Globus pallidus (tissue), 1 donor: ENCODE data around the gene ZNF148.

Experiments
- DNase-seq: peaks from one replicate; pipeline ENCODE4 v3.0.0-alpha.2; 2015; ENCODE audit warnings: low spot score

Gene ZNF148

DNA sequence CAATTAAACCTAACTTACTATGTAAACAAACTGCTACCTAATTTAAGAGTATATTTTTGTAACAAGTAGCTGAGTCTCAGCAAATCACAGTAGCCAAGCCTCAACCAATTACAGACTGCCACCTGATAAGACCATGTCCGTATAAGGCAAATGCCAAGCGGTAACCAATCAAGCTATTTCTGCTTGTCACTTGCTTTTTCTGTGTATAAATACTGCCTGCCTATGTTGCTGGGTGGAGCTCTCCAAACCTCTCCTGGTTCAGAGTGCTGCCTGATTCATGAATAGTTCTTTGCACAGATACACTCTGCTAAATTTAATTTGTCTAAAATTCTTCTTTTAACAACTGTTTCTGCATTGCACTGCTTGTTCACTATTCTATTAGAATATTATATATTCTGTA, 42.6 kb downstream of the ZNF148 start:
- DNase-seq, result no peak

DNA sequence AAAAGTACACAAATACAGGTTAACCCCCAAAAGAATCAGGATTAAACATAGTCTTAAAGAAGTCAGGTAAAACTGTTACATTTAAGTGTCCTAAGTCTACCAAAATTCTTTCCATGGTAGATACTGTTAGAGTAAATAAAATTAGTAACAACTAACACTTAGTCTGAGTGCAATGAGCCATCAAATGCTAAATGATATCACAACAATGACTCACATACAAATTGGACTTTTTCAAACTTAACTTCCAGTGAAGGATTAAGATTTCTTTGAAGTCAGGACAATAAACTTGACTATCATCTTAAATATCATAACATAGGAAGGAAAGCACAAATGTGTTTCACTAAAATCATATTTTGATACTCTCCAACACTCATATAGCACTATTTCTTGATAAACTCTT, 43.9 kb downstream of the ZNF148 start:
- no peak for DNase-seq

DNA sequence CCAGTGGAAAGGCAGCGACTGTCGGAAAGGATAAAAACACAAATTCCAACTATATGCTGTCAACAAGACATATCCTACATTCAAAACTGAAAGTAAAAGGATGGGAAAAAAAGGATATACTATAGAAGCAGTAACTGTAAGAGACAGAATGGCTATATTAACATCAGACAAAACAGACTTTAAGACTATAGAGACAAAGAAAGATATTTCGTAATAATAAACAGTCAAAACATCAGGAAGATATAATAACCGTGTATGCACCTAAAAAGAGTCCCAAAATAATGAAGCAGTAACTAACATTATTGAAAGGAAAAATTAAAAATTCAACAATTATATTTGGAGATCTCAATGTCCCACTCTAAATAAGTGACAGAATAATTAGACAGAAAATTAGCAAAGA, 48.2 kb downstream of the ZNF148 start:
- DNase-seq, result no peak

DNA sequence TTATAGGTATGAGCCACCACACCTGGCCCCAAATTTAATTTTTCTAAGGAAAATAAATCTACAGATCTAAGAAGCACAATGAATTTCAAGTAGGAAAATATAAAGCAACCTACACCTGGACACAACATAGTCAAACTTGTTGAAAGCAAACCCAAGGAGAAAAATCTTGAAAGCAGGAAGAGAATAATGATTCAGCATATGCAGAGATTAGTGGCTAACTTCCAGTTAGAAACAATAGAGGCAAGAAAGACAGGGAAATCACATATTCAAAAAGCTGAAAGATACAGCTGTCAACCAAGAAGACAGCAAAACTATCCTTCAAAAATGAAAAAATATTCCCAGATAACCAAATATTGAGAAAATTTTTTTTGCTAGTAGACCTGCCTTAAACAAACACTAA, 49.4 kb downstream of the ZNF148 start:
- no peak for DNase-seq

DNA sequence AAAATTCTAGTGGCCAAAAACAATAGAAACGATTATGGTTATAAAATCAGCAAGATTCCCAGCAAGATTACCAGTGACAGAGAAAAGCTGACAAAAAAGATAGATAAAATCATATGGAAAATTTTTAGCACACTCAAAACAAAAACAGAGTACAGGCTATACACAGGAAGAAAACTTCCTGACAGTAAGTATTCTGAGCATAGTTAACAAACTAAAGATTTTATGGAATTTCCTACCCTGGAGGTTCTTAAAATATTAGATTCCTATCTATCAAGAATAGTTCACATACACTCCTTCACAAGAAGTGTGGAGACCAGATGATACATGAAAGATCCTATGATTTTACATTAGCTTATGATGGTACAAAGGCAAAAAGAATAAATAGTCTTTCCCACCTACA, 50.8 kb downstream of the ZNF148 start:
- DNase-seq, result no peak

DNA sequence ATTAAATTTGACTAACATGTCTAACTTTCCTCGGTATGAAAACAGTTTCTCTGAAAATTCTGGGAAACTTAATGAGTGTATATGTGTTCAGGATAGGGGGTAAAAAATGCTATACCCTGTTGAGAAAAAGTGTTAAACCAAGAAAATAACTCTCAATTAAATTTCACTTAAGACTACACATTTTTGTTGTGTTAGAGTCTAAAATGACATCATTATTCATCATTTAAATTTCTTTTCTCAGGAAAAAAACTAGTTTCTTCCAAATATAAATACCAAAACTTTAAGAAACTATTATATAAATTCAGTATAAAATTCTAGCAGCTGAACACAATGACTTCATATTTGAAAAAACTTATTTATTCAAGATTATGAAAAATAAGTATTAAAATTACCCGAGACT, 52.2 kb downstream of the ZNF148 start:
- DNase-seq, result no peak

DNA sequence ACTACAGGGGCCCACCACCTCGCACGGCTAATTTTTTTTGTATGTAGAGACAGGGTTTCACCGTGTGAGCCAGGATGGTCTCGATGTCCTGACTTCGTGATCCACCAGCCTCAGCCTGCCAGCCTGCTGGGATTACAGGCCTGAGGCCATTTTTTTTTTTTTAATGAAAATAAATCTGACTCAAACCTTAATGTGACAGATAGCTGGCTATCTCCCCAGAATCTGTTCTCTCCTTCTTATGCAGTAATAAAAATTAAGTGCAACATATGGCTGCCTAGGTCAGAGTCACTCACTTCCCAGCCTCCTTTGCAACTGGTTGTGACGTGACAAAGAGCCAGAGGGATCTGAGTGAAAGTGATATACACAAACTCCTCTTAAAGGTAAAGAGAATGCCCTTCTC, 53.0 kb downstream of the ZNF148 start:
- no peak for DNase-seq

DNA sequence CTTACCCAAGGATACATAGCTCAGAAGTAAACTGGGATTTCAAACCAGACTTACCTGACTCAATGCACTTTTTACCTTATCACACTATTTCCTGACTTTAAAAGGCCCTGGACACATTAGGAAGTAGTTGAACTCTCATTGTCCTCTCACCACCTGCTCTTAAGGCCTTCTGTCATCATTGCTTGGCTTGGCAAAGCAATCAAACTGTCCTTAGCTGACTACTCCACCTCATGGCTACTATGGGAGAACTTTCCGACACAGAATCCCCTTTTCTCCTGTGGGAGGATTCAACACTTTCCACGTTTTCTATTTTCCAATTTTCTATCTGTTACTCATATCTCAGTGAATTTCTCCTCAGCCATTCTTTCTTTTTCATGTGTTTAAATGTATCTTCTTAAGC, 55.4 kb downstream of the ZNF148 start:
- DNase-seq, result no peak

DNA sequence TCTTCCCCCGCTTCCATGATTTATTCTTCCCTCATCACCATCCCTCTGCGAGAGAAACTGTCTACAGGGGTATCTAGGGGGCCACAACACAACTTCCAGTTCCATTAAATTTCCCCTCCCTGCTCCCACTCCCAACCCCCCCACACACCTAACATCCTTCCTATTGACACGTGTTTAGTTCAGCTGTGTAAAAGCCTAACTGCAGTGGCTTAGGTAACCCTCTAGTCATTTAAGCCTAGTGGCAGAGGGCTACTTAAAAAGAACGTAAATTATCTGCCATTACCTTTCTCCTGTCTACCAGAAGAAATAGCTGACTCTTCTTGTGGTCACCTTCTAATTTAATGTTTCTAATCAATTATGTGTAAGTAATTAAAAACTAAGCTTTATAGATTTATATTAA, 56.3 kb downstream of the ZNF148 start:
- no peak for DNase-seq

DNA sequence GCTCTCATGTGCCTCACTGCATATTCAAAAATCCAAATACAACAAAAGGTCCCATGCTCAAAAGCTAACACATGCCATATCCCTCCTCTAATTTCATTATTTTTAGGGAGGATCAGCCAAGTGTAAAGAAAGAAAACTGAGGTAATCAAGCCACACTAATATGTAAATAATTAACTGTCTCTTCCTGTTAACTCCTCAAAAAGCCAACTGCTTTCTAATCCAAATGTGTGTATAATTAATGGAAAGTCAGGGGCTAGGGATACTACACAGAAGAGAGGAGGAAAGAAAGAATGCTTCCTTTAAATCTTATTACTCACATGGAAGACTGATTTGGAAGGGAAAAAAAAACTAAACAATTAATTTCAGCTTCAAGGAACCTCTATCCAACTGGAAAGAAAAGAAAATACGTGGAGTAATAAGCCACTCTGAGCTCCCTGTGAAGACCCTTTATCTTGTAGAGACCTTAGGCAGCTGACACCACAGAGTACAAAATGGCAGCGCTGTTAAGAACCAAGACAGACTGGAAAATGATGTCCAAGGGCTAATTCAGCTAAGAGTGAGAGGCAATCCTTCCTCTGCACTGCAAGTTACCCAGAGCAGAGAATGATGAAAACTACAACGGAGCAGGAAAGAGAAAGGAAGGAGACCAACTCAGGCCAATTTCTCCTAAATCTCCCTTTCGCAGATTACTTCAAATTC, 56.8 kb downstream of the ZNF148 start:
- DNase-seq, result no peak

DNA sequence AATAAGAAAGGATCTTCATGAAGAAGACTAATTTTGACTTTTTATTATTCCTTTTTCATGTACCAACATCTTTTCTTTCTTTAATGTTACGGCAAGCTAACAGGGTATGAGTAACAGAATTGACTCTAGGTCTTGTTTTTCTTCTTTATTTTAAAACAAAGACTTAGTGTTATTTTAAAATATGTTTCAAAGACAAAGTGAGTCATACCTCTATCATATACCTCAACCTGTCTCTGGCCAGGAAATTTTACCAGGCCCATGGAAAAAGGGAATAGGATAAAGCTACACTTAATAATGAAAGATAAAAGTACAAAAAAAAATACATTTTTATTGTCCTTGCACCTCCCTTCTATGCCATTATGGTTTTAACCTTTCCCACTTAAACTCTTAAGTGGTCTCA, 57.4 kb downstream of the ZNF148 start:
- DNase-seq, result no peak

DNA sequence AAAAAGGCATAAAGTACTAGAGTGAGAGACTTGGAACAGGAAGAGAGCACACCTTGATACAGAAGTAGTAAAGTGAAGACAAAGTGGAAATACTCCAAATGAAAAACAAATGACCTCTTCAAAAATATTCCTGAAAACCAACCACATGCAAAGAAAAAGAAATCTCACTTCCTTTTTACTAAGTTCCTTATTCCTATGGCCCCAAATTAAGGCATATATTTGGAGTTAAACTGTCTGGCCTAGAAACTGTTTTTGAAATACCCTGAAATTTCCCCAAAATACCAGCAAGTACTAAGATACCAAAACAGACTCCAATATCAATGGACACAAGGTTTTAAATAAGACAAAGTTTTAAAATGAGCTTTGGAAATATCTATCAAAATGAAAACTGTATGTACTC, 58.2 kb downstream of the ZNF148 start:
- DNase-seq, result no peak

DNA sequence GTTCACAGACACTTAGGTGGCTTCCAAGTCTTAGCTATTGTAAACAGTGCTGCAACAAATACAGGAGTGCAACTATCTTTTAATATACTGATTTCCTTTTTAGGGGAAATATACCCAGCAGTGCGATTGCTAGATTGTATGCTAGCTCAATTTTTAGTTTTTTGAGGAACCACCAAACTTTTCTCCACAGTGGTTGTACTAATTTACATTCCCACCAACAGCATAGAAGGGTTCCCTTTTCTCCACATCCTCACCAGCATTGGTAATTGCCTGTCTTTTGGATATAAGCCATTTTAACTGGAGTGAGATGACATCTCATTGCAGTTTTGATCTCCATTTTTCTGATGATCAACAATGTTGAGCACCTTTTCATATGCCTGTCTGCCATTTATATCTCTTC, 58.9 kb downstream of the ZNF148 start:
- no peak for DNase-seq

DNA sequence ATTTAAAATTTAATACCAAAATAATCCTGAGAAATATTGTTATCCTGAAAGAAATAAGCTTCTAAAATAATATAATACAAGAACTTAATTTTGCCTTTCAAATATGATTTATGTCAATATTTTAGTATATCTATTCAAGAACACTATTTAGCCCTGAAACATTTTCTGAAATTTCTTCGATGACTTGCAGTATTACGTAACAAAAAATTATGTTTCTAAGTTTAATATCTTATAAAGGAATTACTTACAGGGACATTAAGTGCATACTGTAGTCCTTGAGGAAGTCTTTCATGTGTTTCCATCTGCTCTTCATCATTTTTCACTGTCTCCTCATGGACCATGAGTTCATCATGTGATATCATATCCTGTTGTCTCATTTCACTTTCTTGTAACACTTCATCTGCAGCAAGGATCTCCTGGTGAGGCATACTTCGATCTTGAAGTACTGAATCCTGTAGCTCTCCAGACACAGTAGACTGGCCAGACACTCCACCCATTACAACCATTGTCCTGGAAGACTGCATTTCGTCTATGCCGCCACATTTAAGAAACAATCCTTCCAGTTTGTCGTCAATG, 62.0 kb downstream of the ZNF148 start:
- no peak for DNase-seq

DNA sequence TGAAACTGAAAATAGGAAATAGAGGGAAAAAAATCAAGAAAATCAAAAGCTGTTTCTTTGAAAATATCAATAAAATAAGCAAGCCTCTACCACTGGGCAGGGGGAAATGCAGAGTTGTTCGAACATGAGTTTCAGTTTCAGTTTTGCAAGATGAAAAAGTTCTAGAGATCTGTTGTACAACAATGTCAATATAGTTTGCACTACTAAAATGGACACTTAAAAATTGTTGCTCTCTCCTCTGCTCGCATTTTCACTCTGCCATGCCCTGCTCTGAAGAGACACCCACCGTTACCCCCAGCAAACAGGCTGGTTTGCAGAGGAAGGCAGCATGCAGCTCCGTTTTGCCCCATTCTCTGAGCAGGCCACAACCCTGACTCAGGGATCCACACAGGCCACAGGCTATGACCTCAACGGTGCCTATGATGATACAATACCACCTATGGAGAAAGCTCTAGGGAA, 64.5 kb downstream of the ZNF148 start:
- no peak for DNase-seq

DNA sequence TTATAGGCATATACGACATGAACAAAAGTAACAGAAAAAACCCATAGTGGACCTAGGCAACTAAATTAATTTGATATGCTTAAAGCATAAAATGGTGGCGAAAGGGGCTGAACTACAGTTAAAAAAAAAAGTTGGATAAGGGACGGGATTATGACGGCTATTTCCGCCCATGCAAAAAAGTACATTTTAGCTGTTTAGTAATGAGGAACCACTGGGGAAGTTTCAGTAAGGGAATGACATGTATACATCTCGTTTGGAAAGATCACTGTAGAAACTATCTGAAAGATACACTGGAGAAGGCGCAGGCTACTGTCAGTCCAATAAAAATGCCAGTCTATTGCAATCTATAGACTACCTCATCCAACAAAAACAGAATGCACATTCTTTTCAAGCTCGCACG, 65.6 kb downstream of the ZNF148 start:
- DNase-seq, result no peak

DNA sequence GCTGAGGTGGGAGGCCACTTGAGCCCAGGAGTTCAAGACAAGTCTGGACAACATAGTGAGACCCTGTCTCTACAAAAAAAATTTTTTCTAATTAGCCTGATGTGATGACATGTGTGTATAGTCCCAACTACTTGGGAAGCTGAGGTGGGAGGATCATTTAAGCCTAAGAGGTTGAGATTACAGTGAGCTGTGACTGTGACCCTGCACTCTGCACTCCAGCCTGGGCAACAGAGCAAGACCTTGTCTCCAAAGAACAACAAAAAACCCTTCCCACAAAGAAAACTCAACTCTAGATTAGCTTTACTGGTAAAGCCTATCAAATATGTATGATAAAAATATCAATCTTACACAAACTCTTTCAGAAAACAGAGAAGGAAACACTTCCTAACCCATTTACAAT, 68.5 kb downstream of the ZNF148 start:
- DNase-seq, result no peak

DNA sequence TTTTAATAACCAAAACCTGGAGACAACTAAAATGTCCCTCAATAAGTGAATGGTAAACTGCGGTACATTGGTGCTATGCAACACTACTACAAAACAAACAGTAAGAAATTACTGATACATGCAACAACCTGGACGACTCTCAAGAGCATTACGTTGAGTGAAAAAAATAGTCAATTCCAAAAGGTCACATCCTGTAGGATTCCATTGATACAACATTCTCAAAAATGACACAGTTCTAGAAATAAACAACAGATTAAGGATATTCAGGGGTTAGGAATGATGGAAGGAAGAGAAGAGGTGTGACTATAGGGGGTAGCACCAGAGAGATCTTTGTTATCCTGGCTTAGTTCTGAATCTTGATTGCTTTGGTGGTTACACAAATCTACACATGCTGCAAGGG, 72.2 kb downstream of the ZNF148 start:
- DNase-seq, result no peak

DNA sequence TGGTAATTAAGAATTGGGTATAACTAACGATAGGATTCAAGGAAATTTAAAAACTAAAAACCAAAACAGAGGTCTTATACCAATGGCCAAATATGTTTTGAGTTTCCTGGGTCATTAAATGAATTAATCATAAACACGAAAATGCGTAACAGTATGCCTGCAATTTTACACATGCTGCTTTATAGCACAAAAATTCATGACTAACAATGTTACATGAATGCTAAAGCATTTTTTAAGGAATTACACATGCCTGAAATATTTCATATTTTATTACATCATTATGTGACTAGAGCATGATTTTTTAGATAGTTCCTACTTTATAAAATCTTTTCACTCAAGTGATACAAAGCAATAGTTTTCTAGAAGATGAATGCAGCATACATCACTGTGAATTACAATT, 74.7 kb downstream of the ZNF148 start:
- DNase-seq, result no peak

DNA sequence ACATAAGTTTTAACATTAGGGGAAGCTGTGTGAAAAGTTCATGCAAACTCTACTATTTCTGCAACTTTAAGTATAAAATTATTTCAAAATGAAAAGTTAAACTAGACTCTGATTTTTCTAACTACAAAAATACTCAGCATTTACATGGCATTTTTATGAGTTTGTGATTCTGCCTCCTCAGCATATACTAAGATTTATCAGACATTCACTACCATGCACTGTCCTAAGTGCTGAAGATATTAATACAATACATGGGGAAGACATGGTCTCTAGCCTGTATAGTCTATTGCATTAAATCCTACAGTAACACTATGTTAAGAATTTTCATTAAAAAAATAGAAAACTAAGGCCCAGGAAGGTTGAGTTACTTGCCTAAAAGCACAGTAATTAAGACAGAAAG, 80.7 kb downstream of the ZNF148 start:
- DNase-seq, result no peak

DNA sequence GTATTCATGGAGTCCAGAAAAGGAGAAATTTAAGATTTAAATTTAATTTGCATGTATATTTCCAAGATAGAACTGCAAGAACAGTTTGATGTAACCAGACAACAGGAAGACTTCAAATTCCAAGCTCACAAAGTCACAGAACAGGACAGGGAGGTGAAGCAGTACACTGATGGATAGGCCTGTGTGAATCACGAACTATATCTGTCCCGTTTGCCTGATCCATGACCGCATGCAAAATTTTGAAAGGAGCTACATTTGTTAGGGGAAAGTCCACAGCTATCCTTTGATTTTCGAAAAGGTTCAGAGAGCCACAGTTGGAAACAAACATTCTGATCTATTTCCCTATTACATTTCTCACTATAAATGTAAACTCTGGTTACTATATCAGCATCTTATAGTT, 83.1 kb downstream of the ZNF148 start:
- no peak for DNase-seq

DNA sequence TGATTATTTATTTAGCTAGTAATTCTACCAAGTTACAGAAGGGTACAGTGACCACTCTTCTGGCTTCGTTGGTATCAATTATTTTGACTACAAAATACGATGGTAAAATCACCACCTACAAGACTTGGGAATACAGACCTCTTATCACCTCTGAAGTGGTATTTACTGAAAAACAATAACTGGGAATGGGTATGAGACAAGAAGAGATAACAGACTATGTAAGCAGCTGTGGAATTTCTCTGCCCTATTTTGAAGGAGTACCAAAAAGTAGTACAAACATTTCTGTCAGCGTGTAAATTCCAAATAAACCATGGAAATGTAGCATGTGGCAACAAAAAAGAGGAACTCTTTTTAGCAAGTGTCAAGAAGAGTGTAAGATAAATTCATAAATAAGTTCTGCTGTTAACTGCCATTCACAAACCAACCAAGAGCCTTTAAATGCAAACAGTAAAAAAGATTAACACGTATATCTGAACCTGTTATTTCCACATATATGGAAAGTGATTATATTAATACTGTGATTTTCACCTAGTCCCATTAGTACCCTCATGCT, 85.6 kb downstream of the ZNF148 start:
- DNase-seq, result no peak

DNA sequence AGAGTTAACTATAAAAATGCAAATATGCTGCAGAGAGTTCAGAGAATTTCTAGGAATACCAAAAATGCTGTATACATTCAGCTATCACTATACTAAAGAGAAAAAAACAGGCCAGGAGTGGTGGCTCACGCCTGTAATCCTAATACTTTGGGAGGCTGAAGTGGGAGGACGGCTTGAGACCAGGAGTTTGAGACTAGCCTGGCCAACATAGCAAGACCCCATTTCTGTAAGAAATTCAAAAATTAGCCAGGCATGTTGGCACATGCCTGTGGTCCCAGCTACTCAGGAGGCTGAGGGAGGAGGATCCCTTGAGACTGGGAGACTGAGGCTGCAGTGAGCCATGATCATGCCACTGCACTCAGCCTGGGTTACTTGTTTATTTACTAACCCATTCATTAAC, 87.9 kb downstream of the ZNF148 start:
- DNase-seq, result no peak

DNA sequence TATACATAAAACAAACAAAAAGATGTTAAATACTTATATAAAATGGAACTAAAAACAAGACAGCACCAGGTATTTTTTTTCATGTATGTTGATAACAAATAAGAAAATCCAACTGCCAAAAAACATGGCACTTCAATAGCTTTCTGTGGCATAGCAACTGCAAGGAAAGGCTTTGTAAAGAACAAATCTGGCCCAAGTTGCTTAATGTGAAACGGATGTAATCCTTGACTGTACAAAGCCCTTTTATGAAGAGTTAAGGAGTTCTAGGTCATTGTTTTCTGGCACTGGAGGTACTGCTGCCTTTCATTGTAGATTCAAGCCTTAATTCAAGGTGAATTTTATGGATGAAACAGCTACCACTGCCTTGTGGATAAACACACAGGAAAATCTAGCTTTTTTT, 93.7 kb downstream of the ZNF148 start:
- DNase-seq, result peak; percentile 18
